Karpas-422 (cell line): ENCODE data around the gene AKT2. TPM values are rescaled to one million over a fixed set of nuclear protein-coding genes. Genes with fewer than 3 reads are reported as not detected.

Source experiments
- DNase-seq: peaks from one replicate; pipeline ENCODE4 v3.0.0-alpha.2; 2015
- H2AFZ ChIP-seq: fragments of 200-600 bp; sonication (generic); 2 replicates; pipeline ENCODE4 v1.6.1; 2014; ENCODE audit warnings: antibody characterized with exemption, low read length, mixed read lengths
- H3K27ac ChIP-seq: fragments of 200-600 bp; sonication (generic); 2 replicates; pipeline ENCODE4 v1.5.1; 2014; ENCODE audit warnings: mild to moderate bottlenecking, low read length, moderate library complexity
- H3K27me3 ChIP-seq: fragments of 200-600 bp; sonication (generic); 2 replicates; pipeline ENCODE4 v1.6.1; 2014; ENCODE audit warnings: low read length, mixed read lengths
- H3K36me3 ChIP-seq: fragments of 200-600 bp; sonication (generic); 2 replicates; pipeline ENCODE4 v1.6.1; 2014; ENCODE audit warnings: low read length, mixed read lengths; ENCODE audit not compliant: insufficient read depth
- H3K4me1 ChIP-seq: fragments of 200-600 bp; sonication (generic); 2 replicates; pipeline ENCODE4 v1.6.1; 2014; ENCODE audit warnings: mild to moderate bottlenecking, low read length, mixed read lengths
- H3K4me2 ChIP-seq: fragments of 200-600 bp; sonication (generic); 2 replicates; pipeline ENCODE4 v1.6.1; 2014; ENCODE audit warnings: low read length, low read depth, mild to moderate bottlenecking; ENCODE audit not compliant: poor library complexity, severe bottlenecking
- H3K4me3 ChIP-seq: fragments of 200-600 bp; sonication (generic); 2 replicates; pipeline ENCODE4 v1.5.1; 2014; ENCODE audit warnings: mild to moderate bottlenecking, antibody characterized with exemption, low read length, mixed read lengths
- H3K79me2 ChIP-seq: fragments of 200-600 bp; sonication (generic); 2 replicates; pipeline ENCODE4 v1.6.1; 2014; ENCODE audit warnings: mild to moderate bottlenecking, low read length, mixed read lengths
- H3K9ac ChIP-seq: fragments of 200-600 bp; sonication (generic); 2 replicates; pipeline ENCODE4 v1.6.0; 2014; ENCODE audit warnings: low read length
- H3K9me2 ChIP-seq: fragments of 200-600 bp; sonication (generic), shearing (Covaris generic); replicated peaks from 2 replicates; pipeline ENCODE4 v1.6.0; 2014; ENCODE audit warnings: mild to moderate bottlenecking, low read length, moderate library complexity; ENCODE audit not compliant: insufficient read depth
- H3K9me3 ChIP-seq: fragments of 300-700, 200-600 bp; sonication (generic); 2 replicates; pipeline ENCODE4 v1.6.1; 2014; ENCODE audit warnings: low read length, mixed read lengths
- H4K20me1 ChIP-seq: fragments of 200-600 bp; sonication (generic); 2 replicates; pipeline ENCODE4 v1.6.1; 2014; ENCODE audit warnings: mild to moderate bottlenecking, antibody characterized with exemption, low read length, low read depth; ENCODE audit not compliant: insufficient read depth
- total RNA-seq: library from RNA; depleted of rRNA; stranded (reverse); fragments of >200 nt; shearing (Covaris generic); gene quantifications from 2 replicates; pipeline ENCODE4 v1.2.3, GENCODE V29; 2014; ENCODE audit warnings: low replicate concordance

The AKT2 gene
- total RNA-seq, 1 experiment from 2014 or later = 85.9 TPM

GRCh38 chr19:40309666-40310065 lies 24.5 kb upstream of the AKT2 start:
- H2AFZ ChIP-seq = no peak overlapping the region
- H3K4me3 ChIP-seq = no peak overlapping the region
- H3K36me3 ChIP-seq = no peaks in the 10 kb centered on the region
- no peak overlapping the region for H3K27ac ChIP-seq
- H3K9me3 ChIP-seq = no peaks in the 10 kb centered on the region
- H4K20me1 ChIP-seq = no peaks in the 10 kb centered on the region
- H3K79me2 ChIP-seq = no peaks in the 10 kb centered on the region
- H3K9me2 ChIP-seq = no peaks in the 10 kb centered on the region
- peaks cover 11% of the 10 kb centered on the region for H3K4me1 ChIP-seq
- no peak overlapping the region for H3K4me2 ChIP-seq
- DNase-seq = no peak
- no peaks in the 10 kb centered on the region for H3K27me3 ChIP-seq
- H3K9ac ChIP-seq = no peak overlapping the region

- Histone ChIP-seq H3K4me2 (no peak overlapping the region), H2AFZ (no peak overlapping the region), H3K9me2 (no peaks in the 10 kb centered on the region), H3K79me2 (no peaks in the 10 kb centered on the region), H3K27me3 (no peaks in the 10 kb centered on the region), H4K20me1 (no peaks in the 10 kb centered on the region), H3K4me1 (peaks cover 7% of the 10 kb centered on the region; the same call in 1 of the 2 replicates), H3K27ac (no peak overlapping the region), H3K36me3 (no peaks in the 10 kb centered on the region), H3K4me3 (no peak overlapping the region), H3K9ac (no peak overlapping the region), H3K9me3 (no peaks in the 10 kb centered on the region)
- DNase-seq = peak; percentile 92
These were observed 20.3 kb upstream of the AKT2 start for GRCh38 chr19:40305403-40305802.

GRCh38 chr19:40304306-40304705 lies 19.2 kb upstream of the AKT2 start:
- H3K4me3 ChIP-seq = no peak overlapping the region
- no peak for DNase-seq
- no peaks in the 10 kb centered on the region for H4K20me1 ChIP-seq
- peaks cover 7% of the 10 kb centered on the region; the same call in 1 of the 2 replicates for H3K4me1 ChIP-seq
- no peaks in the 10 kb centered on the region for H3K9me2 ChIP-seq
- no peaks in the 10 kb centered on the region for H3K79me2 ChIP-seq
- no peak overlapping the region for H3K27ac ChIP-seq
- no peaks in the 10 kb centered on the region for H3K9me3 ChIP-seq
- no peaks in the 10 kb centered on the region for H3K36me3 ChIP-seq
- no peak overlapping the region for H3K4me2 ChIP-seq
- H2AFZ ChIP-seq = no peak overlapping the region
- H3K9ac ChIP-seq = no peak overlapping the region
- no peaks in the 10 kb centered on the region for H3K27me3 ChIP-seq

GRCh38 chr19:40303765-40304164 lies 18.6 kb upstream of the AKT2 start:
- no peaks in the 10 kb centered on the region for H3K9me2 ChIP-seq
- no peaks in the 10 kb centered on the region for H4K20me1 ChIP-seq
- H3K4me1 ChIP-seq = peaks cover 8% of the 10 kb centered on the region
- no peak overlapping the region for H3K4me2 ChIP-seq
- H3K79me2 ChIP-seq = no peaks in the 10 kb centered on the region
- no peaks in the 10 kb centered on the region for H3K27me3 ChIP-seq
- no peaks in the 10 kb centered on the region for H3K36me3 ChIP-seq
- H2AFZ ChIP-seq = no peak overlapping the region
- no peak overlapping the region for H3K4me3 ChIP-seq
- no peak overlapping the region for H3K9ac ChIP-seq
- no peak for DNase-seq
- no peak overlapping the region for H3K27ac ChIP-seq
- H3K9me3 ChIP-seq = no peaks in the 10 kb centered on the region

GRCh38 chr19:40302224-40303011 lies 17.3 kb upstream of the AKT2 start:
- Histone ChIP-seq H3K4me3 (no peak overlapping the region), H3K27ac (no peak overlapping the region), H3K9me2 (no peaks in the 10 kb centered on the region), H3K4me1 (peaks cover 14% of the 10 kb centered on the region), H3K9ac (no peak overlapping the region), H3K27me3 (no peaks in the 10 kb centered on the region), H3K4me2 (no peak overlapping the region), H4K20me1 (no peaks in the 10 kb centered on the region), H3K9me3 (no peaks in the 10 kb centered on the region), H3K36me3 (no peaks in the 10 kb centered on the region), H3K79me2 (no peaks in the 10 kb centered on the region), H2AFZ (no peak overlapping the region)
- DNase-seq = no peak

GRCh38 chr19:40300668-40301067 lies 15.5 kb upstream of the AKT2 start:
- H3K79me2 ChIP-seq = no peaks in the 10 kb centered on the region
- H3K4me1 ChIP-seq = peaks cover 14% of the 10 kb centered on the region
- H3K9ac ChIP-seq = no peak overlapping the region
- no peaks in the 10 kb centered on the region for H3K9me2 ChIP-seq
- no peak overlapping the region for H2AFZ ChIP-seq
- H3K4me3 ChIP-seq = no peak overlapping the region
- no peaks in the 10 kb centered on the region for H3K36me3 ChIP-seq
- no peaks in the 10 kb centered on the region for H4K20me1 ChIP-seq
- H3K27ac ChIP-seq = no peak overlapping the region
- H3K9me3 ChIP-seq = no peaks in the 10 kb centered on the region
- no peak overlapping the region for H3K4me2 ChIP-seq
- DNase-seq = no peak
- H3K27me3 ChIP-seq = no peaks in the 10 kb centered on the region

- H3K4me2 ChIP-seq = no peak overlapping the region
- no peak overlapping the region for H2AFZ ChIP-seq
- H3K9ac ChIP-seq = no peak overlapping the region
- H3K27me3 ChIP-seq = no peaks in the 10 kb centered on the region
- no peaks in the 10 kb centered on the region for H3K36me3 ChIP-seq
- no peaks in the 10 kb centered on the region for H4K20me1 ChIP-seq
- H3K27ac ChIP-seq = no peak overlapping the region
- no peaks in the 10 kb centered on the region for H3K9me3 ChIP-seq
- no peak for DNase-seq
- no peak overlapping the region for H3K4me3 ChIP-seq
- peaks cover 8% of the 10 kb centered on the region for H3K4me1 ChIP-seq
- no peaks in the 10 kb centered on the region for H3K9me2 ChIP-seq
- H3K79me2 ChIP-seq = no peaks in the 10 kb centered on the region
These were observed 12.9 kb upstream of the AKT2 start for GRCh38 chr19:40298026-40298425.

- H3K4me3 ChIP-seq = no peak overlapping the region
- no peaks in the 10 kb centered on the region for H4K20me1 ChIP-seq
- H3K9ac ChIP-seq = no peak overlapping the region
- H3K36me3 ChIP-seq = no peaks in the 10 kb centered on the region
- H3K4me2 ChIP-seq = no peak overlapping the region
- no peak overlapping the region for H3K27ac ChIP-seq
- H3K9me2 ChIP-seq = no peaks in the 10 kb centered on the region
- H3K27me3 ChIP-seq = no peaks in the 10 kb centered on the region
- no peak overlapping the region for H2AFZ ChIP-seq
- no peaks in the 10 kb centered on the region for H3K79me2 ChIP-seq
- DNase-seq = no peak
- H3K9me3 ChIP-seq = no peaks in the 10 kb centered on the region
- H3K4me1 ChIP-seq = peaks cover 8% of the 10 kb centered on the region
These were observed 9.4 kb upstream of the AKT2 start for GRCh38 chr19:40294560-40294959.
